HG02885 (cell line): ENCODE measurements around the gene CPSF6.
"Not testable (repeated sequence)": the region's sequence is repeated elsewhere in the genome, so short reads cannot be mapped to it uniquely, and the experiment has no call there.

ENCODE experiments used
- ATAC-seq: cut with Tn5 transposase; IDR thresholded peaks from one replicate; pipeline ENCODE4 v1.9.1; 2021; ENCODE audit warnings: mild to moderate bottlenecking; ENCODE audit not compliant: unreplicated experiment, poor library complexity

The CPSF6 gene

DNA sequence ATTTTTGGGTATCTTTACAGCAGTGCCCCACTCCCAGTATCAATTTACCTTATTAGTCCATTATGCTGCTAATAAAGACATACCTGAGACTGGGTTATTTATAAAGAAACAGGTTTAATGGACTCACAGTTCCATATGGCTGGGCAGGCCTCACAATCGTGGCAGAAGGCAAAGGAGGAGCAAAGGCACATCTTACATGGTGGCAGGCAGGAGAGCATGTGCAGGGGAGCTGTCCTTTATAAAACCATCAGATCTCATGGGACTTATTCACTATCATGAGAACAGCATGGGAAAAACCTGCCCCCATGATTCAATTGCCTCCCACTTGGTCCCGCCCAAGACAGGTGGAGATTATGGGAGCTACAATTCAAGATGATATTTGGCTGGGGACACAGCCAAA, 77.9 kb downstream of the CPSF6 start:
- not testable (repeated sequence) for ATAC-seq

DNA sequence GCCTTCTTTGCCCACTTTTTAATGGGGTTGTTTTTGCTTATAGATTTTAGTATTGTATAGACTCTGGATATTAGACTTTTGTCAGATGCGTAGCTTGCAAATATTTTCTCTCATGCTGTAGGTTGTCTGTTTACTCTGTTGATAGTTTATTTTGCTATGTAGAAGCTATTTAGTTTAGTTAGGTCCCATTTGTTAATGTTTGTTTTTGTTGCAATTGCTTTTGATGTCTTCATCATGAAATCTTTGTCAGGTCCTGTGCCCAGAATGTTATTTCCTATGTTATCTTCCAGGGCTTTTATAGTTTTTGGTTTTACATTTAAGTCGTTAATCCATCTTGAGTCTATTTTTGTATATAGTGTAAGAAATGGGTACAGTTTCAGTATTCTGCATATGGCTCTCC, 78.9 kb downstream of the CPSF6 start:
- no peak for ATAC-seq

DNA sequence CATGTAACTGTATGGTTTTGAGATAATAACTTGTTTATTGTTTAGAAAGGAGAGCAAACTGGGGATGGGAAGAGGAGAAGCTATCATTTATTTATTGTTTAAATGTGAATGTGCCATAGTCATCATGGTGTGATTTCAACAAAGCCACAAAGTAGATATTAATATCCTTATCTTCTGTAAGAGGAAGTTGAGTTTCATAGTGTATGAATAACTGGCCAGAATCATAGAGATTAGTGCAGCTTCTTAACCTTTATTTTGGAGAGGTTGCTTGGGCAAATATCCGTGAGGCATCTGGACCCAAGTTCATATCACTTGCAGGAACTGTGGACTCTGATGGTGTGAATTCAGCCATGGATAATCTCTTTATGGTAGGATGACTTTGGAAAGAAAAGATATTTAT, 82.0 kb downstream of the CPSF6 start:
- ATAC-seq: no peak
